ENCODE results near the gene NCOA7. TPM values are rescaled to one million over a fixed set of nuclear protein-coding genes. Genes with fewer than 3 reads are reported as not detected.

The NCOA7 gene
- total RNA-seq, 3 donors from 2014 or later (not counting 1 experiment from before 2014, with no cell fraction given), result 37.3 to 66.6 (median 56.8) TPM

DNA sequence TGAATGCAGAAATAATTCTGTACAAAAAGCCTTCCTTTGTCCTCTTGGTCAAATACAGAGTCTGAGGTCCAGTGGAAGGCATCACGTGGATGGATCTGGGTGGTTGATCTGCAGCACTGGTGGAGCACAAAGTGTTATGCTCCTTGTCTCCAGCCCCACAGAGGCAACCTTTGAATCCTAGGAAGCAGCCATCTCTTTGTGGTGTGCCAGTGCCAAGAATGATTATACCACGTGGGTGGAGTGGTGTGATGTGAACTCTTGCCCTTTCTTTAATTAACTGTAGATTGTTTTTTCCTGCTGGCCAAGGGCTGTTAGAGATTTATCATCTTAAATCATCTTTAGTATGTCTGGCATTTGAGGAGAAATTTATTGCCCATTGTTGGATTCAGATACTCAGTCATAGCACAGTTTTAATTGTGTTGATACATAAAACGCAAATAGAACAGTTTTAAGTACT is 31.1 kb downstream of the NCOA7 start:
- H3K36me3 Mint-ChIP-seq, result peaks cover 4% of the 10 kb centered on the region
- TF ChIP-seq, protein P1, sequence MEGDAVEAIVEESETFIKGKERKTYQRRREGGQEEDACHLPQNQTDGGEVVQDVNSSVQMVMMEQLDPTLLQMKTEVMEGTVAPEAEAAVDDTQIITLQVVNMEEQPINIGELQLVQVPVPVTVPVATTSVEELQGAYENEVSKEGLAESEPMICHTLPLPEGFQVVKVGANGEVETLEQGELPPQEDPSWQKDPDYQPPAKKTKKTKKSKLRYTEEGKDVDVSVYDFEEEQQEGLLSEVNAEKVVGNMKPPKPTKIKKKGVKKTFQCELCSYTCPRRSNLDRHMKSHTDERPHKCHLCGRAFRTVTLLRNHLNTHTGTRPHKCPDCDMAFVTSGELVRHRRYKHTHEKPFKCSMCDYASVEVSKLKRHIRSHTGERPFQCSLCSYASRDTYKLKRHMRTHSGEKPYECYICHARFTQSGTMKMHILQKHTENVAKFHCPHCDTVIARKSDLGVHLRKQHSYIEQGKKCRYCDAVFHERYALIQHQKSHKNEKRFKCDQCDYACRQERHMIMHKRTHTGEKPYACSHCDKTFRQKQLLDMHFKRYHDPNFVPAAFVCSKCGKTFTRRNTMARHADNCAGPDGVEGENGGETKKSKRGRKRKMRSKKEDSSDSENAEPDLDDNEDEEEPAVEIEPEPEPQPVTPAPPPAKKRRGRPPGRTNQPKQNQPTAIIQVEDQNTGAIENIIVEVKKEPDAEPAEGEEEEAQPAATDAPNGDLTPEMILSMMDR (IDR thresholded peaks at IDR 0.05), result no peak
- Histone ChIP-seq H3K27ac (ENCODE audit: low read length) (no peak overlapping the region), H3K36me3 (ENCODE audit: control insufficient read depth, insufficient read depth, low read length) (peaks cover 3% of the 10 kb centered on the region), H3K27me3 (ENCODE audit: control insufficient read depth, insufficient read depth, low read length) (no peaks in the 10 kb centered on the region), H3K4me1 (ENCODE audit: control insufficient read depth, insufficient read depth, low read length) (peaks cover 3% of the 10 kb centered on the region), H3K4me3 (ENCODE audit: low read length) (no peak overlapping the region), H3K9me3 (ENCODE audit: control insufficient read depth, insufficient read depth, low read length) (no peaks in the 10 kb centered on the region)
- ATAC-seq, result no peak
- no peak for DNase-seq
- WGBS (ENCODE audit: insufficient coverage), result 35% methylated on average over 2 of the region's 3 CpGs
- no peak overlapping the region for H3K4me3 Mint-ChIP-seq
- intact Hi-C loops (cut with micrococcal nuclease), result no loop called here
- H3K27ac Mint-ChIP-seq, result peak overlapping the region in 1 of 2 donors; percentile 34
- no peaks in the 10 kb centered on the region for H3K9me3 Mint-ChIP-seq
- H3K27me3 Mint-ChIP-seq (ENCODE audit: low read depth in 2 of 2), result no peaks in the 10 kb centered on the region
- H3K4me1 Mint-ChIP-seq, result peaks cover 29 to 32% of the 10 kb centered on the region in 2 donors

DNA sequence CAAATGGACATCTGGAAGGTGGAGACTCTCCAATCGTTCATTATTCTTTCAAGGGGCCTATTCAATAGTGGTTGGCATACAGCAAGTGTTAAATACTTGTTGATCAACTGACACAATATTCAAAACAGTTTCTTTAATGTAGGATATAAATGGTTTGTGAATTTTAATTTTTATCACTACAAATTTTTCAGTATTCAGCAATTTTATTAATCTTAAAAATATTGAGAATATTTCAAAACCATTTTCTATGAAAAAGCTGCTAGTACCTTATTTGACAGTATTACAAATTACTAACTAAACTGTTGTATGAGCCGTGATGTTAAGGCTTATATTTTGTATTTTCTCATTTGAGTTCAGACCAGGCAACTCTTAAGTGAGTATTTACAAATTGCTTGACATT is 32.4 kb downstream of the NCOA7 start:
- H3K36me3 Mint-ChIP-seq, result peaks cover 4% of the 10 kb centered on the region
- TF ChIP-seq, protein P1 (IDR thresholded peaks at IDR 0.05), result no peak
- DNase-seq (no peak), ATAC-seq (no peak)
- Histone ChIP-seq H3K27ac (ENCODE audit: low read length) (no peak overlapping the region), H3K9me3 (ENCODE audit: control insufficient read depth, insufficient read depth, low read length) (no peaks in the 10 kb centered on the region), H3K4me1 (ENCODE audit: control insufficient read depth, insufficient read depth, low read length) (peaks cover 3% of the 10 kb centered on the region), H3K36me3 (ENCODE audit: control insufficient read depth, insufficient read depth, low read length) (peaks cover 3% of the 10 kb centered on the region), H3K27me3 (ENCODE audit: control insufficient read depth, insufficient read depth, low read length) (no peaks in the 10 kb centered on the region), H3K4me3 (ENCODE audit: low read length) (no peak overlapping the region)
- intact Hi-C loops (cut with micrococcal nuclease), result no loop called here
- no peak overlapping the region for H3K27ac Mint-ChIP-seq
- no peaks in the 10 kb centered on the region for H3K9me3 Mint-ChIP-seq
- H3K27me3 Mint-ChIP-seq (ENCODE audit: low read depth in 2 of 2), result no peaks in the 10 kb centered on the region
- WGBS (ENCODE audit: insufficient coverage), result no CpG with 5 or more reads among the region's 2 CpGs
- H3K4me1 Mint-ChIP-seq, result peaks cover 38 to 42% of the 10 kb centered on the region in 2 donors
- H3K4me3 Mint-ChIP-seq, result no peak overlapping the region

DNA sequence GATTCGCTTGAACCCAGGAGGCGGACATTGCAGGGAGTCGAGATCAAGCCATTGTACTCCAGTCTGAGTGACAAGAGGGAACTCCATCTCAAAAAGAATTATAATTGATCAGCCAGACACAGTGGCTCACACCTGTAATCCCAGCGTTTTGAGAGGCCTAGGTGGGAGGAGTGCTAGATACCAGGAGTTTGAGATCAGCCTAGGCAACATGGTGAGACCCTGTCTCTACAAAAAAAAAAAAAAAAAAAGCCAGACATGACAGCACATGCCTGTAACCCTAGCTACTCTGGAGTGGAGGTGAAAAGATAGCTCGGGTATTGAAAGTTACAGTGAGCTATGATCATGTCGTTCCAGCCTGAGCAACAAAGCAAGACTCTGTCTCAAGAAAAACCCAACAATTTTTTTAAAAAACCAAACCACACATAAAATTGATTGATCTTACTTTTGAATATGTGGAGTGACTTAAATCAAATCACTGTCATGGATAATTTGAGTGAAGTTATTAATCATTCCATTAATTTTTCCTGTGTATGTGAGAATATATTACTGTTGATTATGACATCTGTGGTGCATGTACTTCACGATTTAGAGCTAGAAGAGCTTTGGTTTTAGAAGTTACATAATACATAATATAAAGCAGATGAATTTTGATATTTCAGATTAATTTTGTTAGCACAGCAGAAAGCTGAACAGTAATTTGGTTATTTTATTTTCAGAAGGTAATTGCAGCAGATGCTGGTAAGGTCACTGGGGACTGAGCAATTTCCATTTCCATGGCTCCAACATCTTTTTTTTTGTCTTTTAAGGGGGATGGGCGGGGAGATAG is 34.4 kb downstream of the NCOA7 start:
- DNase-seq (no peak), ATAC-seq (no peak)
- 94% methylated on average over 5 of the region's 8 CpGs for WGBS (ENCODE audit: insufficient coverage)
- Histone ChIP-seq H3K27me3 (ENCODE audit: control insufficient read depth, insufficient read depth, low read length) (no peaks in the 10 kb centered on the region), H3K9me3 (ENCODE audit: control insufficient read depth, insufficient read depth, low read length) (no peaks in the 10 kb centered on the region), H3K4me3 (ENCODE audit: low read length) (no peak overlapping the region), H3K4me1 (ENCODE audit: control insufficient read depth, insufficient read depth, low read length) (peaks cover 12% of the 10 kb centered on the region), H3K36me3 (ENCODE audit: control insufficient read depth, insufficient read depth, low read length) (no peaks in the 10 kb centered on the region), H3K27ac (ENCODE audit: low read length) (no peak overlapping the region)
- no peaks in the 10 kb centered on the region for H3K9me3 Mint-ChIP-seq
- TF ChIP-seq, protein P1 (IDR thresholded peaks at IDR 0.05), result no peak
- H3K4me3 Mint-ChIP-seq, result no peak overlapping the region
- intact Hi-C loops (cut with micrococcal nuclease), result no loop called here
- H3K4me1 Mint-ChIP-seq, result peaks cover 40 to 42% of the 10 kb centered on the region in 2 donors
- H3K27me3 Mint-ChIP-seq (ENCODE audit: low read depth in 2 of 2), result no peaks in the 10 kb centered on the region
- H3K36me3 Mint-ChIP-seq, result no peaks in the 10 kb centered on the region
- H3K27ac Mint-ChIP-seq, result peak overlapping the region in 1 of 2 donors; percentile 25
